PC-3 (cell line): Measurements from ENCODE around the gene GLCE.

ENCODE experiments used
- CTCF ChIP-seq: fragments of 300-600 bp; sonication (generic); conservative IDR thresholded peaks from 2 replicates; pipeline ENCODE4 v1.5.1; 2017; ENCODE audit warnings: antibody characterized with exemption, low read depth, mild to moderate bottlenecking, low read length
- EZH2phosphoT487 ChIP-seq: fragments of 300-600 bp; sonication (generic); IDR thresholded peaks from 2 replicates; pipeline ENCODE4 v1.6.1; 2018; ENCODE audit warnings: mild to moderate bottlenecking, antibody characterized with exemption, low read length, borderline replicate concordance

- no peak for TF ChIP-seq CTCF
- TF ChIP-seq EZH2phosphoT487 = no peak
Measured at GRCh38 chr15:69185706-69186105, 25.3 kb downstream of the GLCE start.
